Measurements from ENCODE around the gene VSNL1.
A peak's percentile ranks its signal among the peaks of the same experiment; 100 is the strongest.

VSNL1 gene

DNA sequence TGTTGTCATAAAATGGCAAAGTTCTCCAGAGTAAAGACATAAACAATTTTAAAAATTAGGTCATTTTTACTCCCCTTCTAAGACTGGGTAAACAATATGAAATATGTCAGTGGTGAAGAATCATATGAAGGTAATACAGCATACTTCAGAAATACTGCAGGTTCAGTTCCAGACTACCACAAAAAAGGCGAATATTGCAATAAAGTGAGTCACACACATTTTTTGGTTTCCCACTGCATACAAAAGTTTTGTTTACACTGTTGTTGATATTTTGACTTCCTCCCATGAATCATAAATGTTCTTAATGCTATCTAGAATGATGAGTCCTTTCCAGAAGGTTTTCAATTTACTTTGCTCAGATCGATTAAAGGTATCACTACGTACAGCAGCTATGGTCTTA is 139.6 kb downstream of the VSNL1 start:
- TF ChIP-seq GATA3 (IDR thresholded peaks at IDR 0.05; ENCODE audit: low read depth, low read length) = no peak

DNA sequence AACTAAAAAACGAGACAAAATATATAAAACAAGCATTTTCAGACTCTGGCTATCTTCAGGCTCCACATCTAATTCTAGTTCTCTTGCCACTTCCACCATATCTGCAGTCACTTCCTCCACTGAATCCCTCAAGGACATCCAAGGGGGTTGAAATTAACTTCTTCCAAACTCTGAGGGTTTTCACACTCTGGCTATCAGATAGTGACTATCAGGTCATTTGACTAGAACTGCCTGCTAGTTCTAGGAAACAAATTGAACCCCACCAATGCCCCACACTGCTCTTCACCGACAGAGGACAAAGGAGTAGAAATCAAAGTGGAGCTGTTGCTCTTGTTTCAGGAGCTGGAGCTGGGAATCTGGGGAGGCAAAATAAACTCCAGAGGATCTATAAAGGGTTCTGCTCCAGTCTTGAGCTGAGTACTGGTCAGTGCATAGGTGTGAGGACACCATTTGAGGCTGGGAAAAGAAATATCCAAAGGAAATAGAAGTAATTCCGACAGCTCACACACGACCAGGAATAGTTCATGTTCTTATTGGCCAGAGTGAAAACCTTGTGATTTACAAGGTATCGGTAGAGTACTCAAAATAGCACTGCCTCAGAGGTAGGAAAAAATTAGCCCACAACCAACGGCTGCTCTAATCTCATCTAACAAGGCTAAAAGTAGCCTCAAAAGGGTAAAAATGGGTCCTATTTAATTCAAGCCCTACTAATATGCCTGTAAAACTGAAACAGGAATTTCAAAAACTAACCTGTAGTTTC is 141.8 kb downstream of the VSNL1 start:
- TF ChIP-seq GATA3 (IDR thresholded peaks at IDR 0.05; ENCODE audit: low read depth, low read length) (no peak), GATA2 (IDR thresholded peaks at IDR 0.05; ENCODE audit: low read depth, low read length) (no peak)

- peak; percentile 80 for TF ChIP-seq GATA2 (IDR thresholded peaks at IDR 0.05; ENCODE audit: low read depth, low read length)
- TF ChIP-seq GATA3 (IDR thresholded peaks at IDR 0.05; ENCODE audit: low read depth, low read length) = peak; percentile 54; the same call in 1 of the 2 replicates
Measured at GRCh38 chr2:17683981-17684380, 143.5 kb downstream of the VSNL1 start.

- TF ChIP-seq GATA2 (IDR thresholded peaks at IDR 0.05; ENCODE audit: low read depth, low read length) = no peak
- no peak for TF ChIP-seq GATA3 (IDR thresholded peaks at IDR 0.05; ENCODE audit: low read depth, low read length)
Measured at GRCh38 chr2:17688600-17688999, 148.1 kb downstream of the VSNL1 start.

DNA sequence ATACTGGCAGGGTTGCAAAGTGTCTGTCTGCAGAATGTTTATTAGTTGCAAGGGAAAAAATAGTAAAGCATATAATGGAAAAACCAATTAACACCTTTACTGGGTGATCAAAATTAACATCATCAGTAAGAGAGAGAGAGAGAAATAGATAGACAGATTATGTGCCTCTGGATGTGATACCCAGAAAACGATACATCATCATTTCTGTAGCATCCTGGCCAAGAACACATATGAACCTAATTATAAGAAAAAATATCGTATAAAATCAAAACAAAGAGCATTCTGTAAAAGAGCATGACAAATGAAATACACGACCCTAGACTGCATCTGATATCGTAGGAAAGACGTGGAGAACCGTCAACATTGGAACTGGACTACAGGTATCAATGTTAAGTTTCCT is 148.5 kb downstream of the VSNL1 start:
- TF ChIP-seq GATA3 (IDR thresholded peaks at IDR 0.05; ENCODE audit: low read depth, low read length) (no peak), GATA2 (IDR thresholded peaks at IDR 0.05; ENCODE audit: low read depth, low read length) (no peak)

GRCh38 chr2:17690776-17691175 is 150.3 kb downstream of the VSNL1 start:
- TF ChIP-seq GATA2 (IDR thresholded peaks at IDR 0.05; ENCODE audit: low read depth, low read length) = no peak
- no peak for TF ChIP-seq GATA3 (IDR thresholded peaks at IDR 0.05; ENCODE audit: low read depth, low read length)

Data from SH-SY5Y (cell line).